ENCODE data around the gene AIG1. TPM values are rescaled to one million over a fixed set of nuclear protein-coding genes. Genes with fewer than 3 reads are reported as not detected.

AIG1 gene
- total and polyA plus RNA-seq, 4 donors: 32.4 to 72.3 (median 49.3) TPM

DNA sequence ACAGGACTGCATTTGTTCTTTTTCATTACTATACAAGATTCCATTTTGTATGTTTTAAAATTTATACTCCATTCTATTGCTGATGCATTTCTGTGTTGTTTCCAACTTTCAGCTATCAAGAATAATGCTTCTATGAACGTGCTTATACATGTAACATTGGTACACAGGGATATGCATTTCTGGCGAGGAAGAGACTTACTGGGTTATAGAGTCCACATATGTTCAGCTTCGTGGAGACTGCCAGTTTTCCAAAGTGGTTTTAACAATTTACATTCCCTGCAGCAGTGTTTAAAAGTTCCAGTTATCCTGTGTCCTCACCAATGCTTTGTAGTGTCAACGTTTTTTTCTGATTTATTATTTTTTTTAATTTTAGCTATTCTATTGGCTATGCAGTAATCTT is 48.5 kb downstream of the AIG1 start:
- no peak overlapping the region for H3K4me3 ChIP-seq (ENCODE audit: low read length in 2 of 2)
- intact Hi-C loops (cut with DNase I): no loop called here
- H3K36me3 ChIP-seq (ENCODE audit: control insufficient read depth in 1 of 2, insufficient read depth in 2 of 2, low read length in 1 of 2): no peaks in the 10 kb centered on the region
- no peak overlapping the region for H3K27ac ChIP-seq (ENCODE audit: low read depth in 1 of 2, low read length in 2 of 2)
- peaks cover under 1 to 2% of the 10 kb centered on the region in 2 donors for H3K4me1 ChIP-seq (ENCODE audit: control insufficient read depth in 1 of 2, insufficient read depth in 2 of 2, low read length in 2 of 2)
- H3K27me3 ChIP-seq (ENCODE audit: control insufficient read depth in 1 of 2, insufficient read depth in 2 of 2, low read length in 1 of 2): no peaks in the 10 kb centered on the region
- DNase-seq (no peak), ATAC-seq (ENCODE audit: low FRiP score) (no peak)
- H3K9me3 ChIP-seq (ENCODE audit: control insufficient read depth, low read length): no peaks in the 10 kb centered on the region
- WGBS, 2 donors: 86 to 88% methylated on average over 4 of the region's 4 CpGs

- ATAC-seq (ENCODE audit: low FRiP score) (no peak), DNase-seq (no peak)
- H3K27me3 ChIP-seq (ENCODE audit: control insufficient read depth in 1 of 2, insufficient read depth in 2 of 2, low read length in 1 of 2): no peaks in the 10 kb centered on the region
- H3K4me1 ChIP-seq (ENCODE audit: control insufficient read depth in 1 of 2, insufficient read depth in 2 of 2, low read length in 2 of 2): peaks cover 0 to 2% of the 10 kb centered on the region in 2 donors
- no peak overlapping the region for H3K4me3 ChIP-seq (ENCODE audit: low read length in 2 of 2)
- H3K9me3 ChIP-seq (ENCODE audit: control insufficient read depth, low read length): no peaks in the 10 kb centered on the region
- H3K27ac ChIP-seq (ENCODE audit: low read depth in 1 of 2, low read length in 2 of 2): no peak overlapping the region
- intact Hi-C loops (cut with DNase I): no loop called here
- 96 to 97% methylated on average over 4 of the region's 4 CpGs for WGBS, 2 donors
- H3K36me3 ChIP-seq (ENCODE audit: control insufficient read depth in 1 of 2, insufficient read depth in 2 of 2, low read length in 1 of 2): no peaks in the 10 kb centered on the region
Observed at GRCh38 chr6:143110572-143110971, 49.9 kb downstream of the AIG1 start.

DNA sequence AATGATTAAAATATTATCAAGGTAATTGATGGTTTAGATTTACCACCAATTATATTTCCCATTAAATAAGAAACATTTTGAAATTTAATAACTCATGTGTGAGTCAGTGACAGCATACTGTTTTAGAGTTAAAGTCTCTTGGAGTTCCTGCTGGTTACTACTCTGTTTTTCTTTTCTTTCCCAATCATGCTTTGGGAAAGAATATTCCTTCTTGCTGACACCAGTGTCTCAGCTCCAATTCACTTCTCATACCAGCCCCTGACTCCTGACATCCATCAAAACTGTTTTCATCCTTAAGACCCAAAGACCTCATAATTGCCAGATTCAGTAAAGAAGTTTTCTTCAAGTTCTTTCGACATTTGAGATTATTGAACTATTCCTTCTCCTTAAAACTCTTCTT is 50.3 kb downstream of the AIG1 start:
- intact Hi-C loops (cut with DNase I): no loop called here

DNA sequence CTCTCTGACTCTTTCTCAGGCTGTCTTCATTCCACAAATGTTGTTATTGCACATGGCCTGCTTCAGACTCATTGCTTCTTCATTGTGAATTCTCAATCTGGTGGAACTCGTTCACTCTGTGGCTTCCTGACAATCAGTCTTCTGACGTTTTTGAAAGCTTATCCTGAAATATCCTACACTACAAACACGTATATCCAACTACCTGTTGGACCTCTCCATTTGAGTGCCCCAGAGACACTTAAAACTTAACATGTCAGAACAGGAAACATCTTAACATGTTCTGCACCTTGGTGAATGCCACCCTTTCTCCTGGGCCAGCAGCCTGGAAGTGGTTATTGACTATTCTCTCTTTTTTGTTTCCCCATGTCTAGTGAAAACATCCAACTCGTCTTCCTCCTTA is 50.8 kb downstream of the AIG1 start:
- no peak for ATAC-seq (ENCODE audit: low FRiP score)
- no peak overlapping the region for H3K27ac ChIP-seq (ENCODE audit: low read depth in 1 of 2, low read length in 2 of 2)
- intact Hi-C loops (cut with DNase I): no loop called here
- WGBS, 2 donors: 83 to 87% methylated on average over 4 of the region's 4 CpGs
- DNase-seq: no peak
- no peak overlapping the region for H3K4me3 ChIP-seq (ENCODE audit: low read length in 2 of 2)
- no peaks in the 10 kb centered on the region for H3K27me3 ChIP-seq (ENCODE audit: control insufficient read depth in 1 of 2, insufficient read depth in 2 of 2, low read length in 1 of 2)
- no peaks in the 10 kb centered on the region for H3K36me3 ChIP-seq (ENCODE audit: control insufficient read depth in 1 of 2, insufficient read depth in 2 of 2, low read length in 1 of 2)
- no peaks in the 10 kb centered on the region for H3K4me1 ChIP-seq (ENCODE audit: control insufficient read depth in 1 of 2, insufficient read depth in 2 of 2, low read length in 2 of 2)
- H3K9me3 ChIP-seq (ENCODE audit: control insufficient read depth, low read length): no peaks in the 10 kb centered on the region

More for the DNA sequence above, 50.3 kb downstream of the AIG1 start:
- DNase-seq: no peak
- no peaks in the 10 kb centered on the region for H3K36me3 ChIP-seq (ENCODE audit: control insufficient read depth in 1 of 2, insufficient read depth in 2 of 2, low read length in 1 of 2)
- no peaks in the 10 kb centered on the region for H3K4me1 ChIP-seq (ENCODE audit: control insufficient read depth in 1 of 2, insufficient read depth in 2 of 2, low read length in 2 of 2)
- no peak for ATAC-seq (ENCODE audit: low FRiP score)
- 95 to 100% methylated on average over 1 of the region's 1 CpG for WGBS, 2 donors
- H3K27me3 ChIP-seq (ENCODE audit: control insufficient read depth in 1 of 2, insufficient read depth in 2 of 2, low read length in 1 of 2): no peaks in the 10 kb centered on the region
- no peak overlapping the region for H3K4me3 ChIP-seq (ENCODE audit: low read length in 2 of 2)
- H3K9me3 ChIP-seq (ENCODE audit: control insufficient read depth, low read length): no peaks in the 10 kb centered on the region
- no peak overlapping the region for H3K27ac ChIP-seq (ENCODE audit: low read depth in 1 of 2, low read length in 2 of 2)

- no peak overlapping the region for H3K4me3 ChIP-seq (ENCODE audit: low read length in 2 of 2)
- ATAC-seq (ENCODE audit: low FRiP score): no peak
- H3K9me3 ChIP-seq (ENCODE audit: control insufficient read depth, low read length): no peaks in the 10 kb centered on the region
- H3K27ac ChIP-seq (ENCODE audit: low read depth in 1 of 2, low read length in 2 of 2): no peak overlapping the region
- intact Hi-C loops (cut with DNase I): no loop called here
- WGBS, 2 donors: 92% methylated on average over 4 of the region's 4 CpGs
- no peaks in the 10 kb centered on the region for H3K27me3 ChIP-seq (ENCODE audit: control insufficient read depth in 1 of 2, insufficient read depth in 2 of 2, low read length in 1 of 2)
- no peak for DNase-seq
- no peaks in the 10 kb centered on the region for H3K36me3 ChIP-seq (ENCODE audit: control insufficient read depth in 1 of 2, insufficient read depth in 2 of 2, low read length in 1 of 2)
- no peaks in the 10 kb centered on the region for H3K4me1 ChIP-seq (ENCODE audit: control insufficient read depth in 1 of 2, insufficient read depth in 2 of 2, low read length in 2 of 2)
Observed at GRCh38 chr6:143112084-143112768, 51.5 kb downstream of the AIG1 start.

- no peaks in the 10 kb centered on the region for H3K4me1 ChIP-seq (ENCODE audit: control insufficient read depth in 1 of 2, insufficient read depth in 2 of 2, low read length in 2 of 2)
- 92 to 94% methylated on average over 5 of the region's 5 CpGs for WGBS, 2 donors
- no peak overlapping the region for H3K4me3 ChIP-seq (ENCODE audit: low read length in 2 of 2)
- H3K36me3 ChIP-seq (ENCODE audit: control insufficient read depth in 1 of 2, insufficient read depth in 2 of 2, low read length in 1 of 2): no peaks in the 10 kb centered on the region
- no peak for ATAC-seq (ENCODE audit: low FRiP score)
- H3K9me3 ChIP-seq (ENCODE audit: control insufficient read depth, low read length): no peaks in the 10 kb centered on the region
- H3K27ac ChIP-seq (ENCODE audit: low read depth in 1 of 2, low read length in 2 of 2): no peak overlapping the region
- DNase-seq: no peak
- intact Hi-C loops (cut with DNase I): no loop called here
- H3K27me3 ChIP-seq (ENCODE audit: control insufficient read depth in 1 of 2, insufficient read depth in 2 of 2, low read length in 1 of 2): no peaks in the 10 kb centered on the region
Observed at GRCh38 chr6:143112837-143113236, 52.1 kb downstream of the AIG1 start.

GRCh38 chr6:143115728-143116127 is 55.0 kb downstream of the AIG1 start:
- DNase-seq: no peak
- H3K27me3 ChIP-seq (ENCODE audit: control insufficient read depth in 1 of 2, insufficient read depth in 2 of 2, low read length in 1 of 2): no peaks in the 10 kb centered on the region
- ATAC-seq (ENCODE audit: low FRiP score): no peak
- 82 to 83% methylated on average over 3 of the region's 3 CpGs for WGBS, 2 donors
- H3K9me3 ChIP-seq (ENCODE audit: control insufficient read depth, low read length): no peaks in the 10 kb centered on the region
- no peak overlapping the region for H3K27ac ChIP-seq (ENCODE audit: low read depth in 1 of 2, low read length in 2 of 2)
- intact Hi-C loops (cut with DNase I): no loop called here
- no peaks in the 10 kb centered on the region for H3K36me3 ChIP-seq (ENCODE audit: control insufficient read depth in 1 of 2, insufficient read depth in 2 of 2, low read length in 1 of 2)
- H3K4me1 ChIP-seq (ENCODE audit: control insufficient read depth in 1 of 2, insufficient read depth in 2 of 2, low read length in 2 of 2): no peaks in the 10 kb centered on the region
- H3K4me3 ChIP-seq (ENCODE audit: low read length in 2 of 2): no peak overlapping the region

GRCh38 chr6:143117108-143117507 is 56.4 kb downstream of the AIG1 start:
- H3K4me1 ChIP-seq (ENCODE audit: control insufficient read depth in 1 of 2, insufficient read depth in 2 of 2, low read length in 2 of 2): no peaks in the 10 kb centered on the region
- DNase-seq (no peak), ATAC-seq (ENCODE audit: low FRiP score) (no peak)
- no peaks in the 10 kb centered on the region for H3K36me3 ChIP-seq (ENCODE audit: control insufficient read depth in 1 of 2, insufficient read depth in 2 of 2, low read length in 1 of 2)
- no peaks in the 10 kb centered on the region for H3K9me3 ChIP-seq (ENCODE audit: control insufficient read depth, low read length)
- H3K27ac ChIP-seq (ENCODE audit: low read depth in 1 of 2, low read length in 2 of 2): no peak overlapping the region
- intact Hi-C loops (cut with DNase I): no loop called here
- H3K4me3 ChIP-seq (ENCODE audit: low read length in 2 of 2): no peak overlapping the region
- WGBS, 2 donors: 95 to 98% methylated on average over 1 of the region's 1 CpG
- H3K27me3 ChIP-seq (ENCODE audit: control insufficient read depth in 1 of 2, insufficient read depth in 2 of 2, low read length in 1 of 2): no peaks in the 10 kb centered on the region

GRCh38 chr6:143119260-143119659 is 58.6 kb downstream of the AIG1 start:
- ATAC-seq (ENCODE audit: low FRiP score): no peak
- H3K27ac ChIP-seq (ENCODE audit: low read depth in 1 of 2, low read length in 2 of 2): no peak overlapping the region
- peaks cover 0 to 3% of the 10 kb centered on the region in 2 donors for H3K4me1 ChIP-seq (ENCODE audit: control insufficient read depth in 1 of 2, insufficient read depth in 2 of 2, low read length in 2 of 2)
- intact Hi-C loops (cut with DNase I): no loop called here
- WGBS, 2 donors: 94 to 97% methylated on average over 2 of the region's 2 CpGs
- H3K9me3 ChIP-seq (ENCODE audit: control insufficient read depth, low read length): no peaks in the 10 kb centered on the region
- no peak overlapping the region for H3K4me3 ChIP-seq (ENCODE audit: low read length in 2 of 2)
- DNase-seq: no peak
- H3K27me3 ChIP-seq (ENCODE audit: control insufficient read depth in 1 of 2, insufficient read depth in 2 of 2, low read length in 1 of 2): no peaks in the 10 kb centered on the region
- no peaks in the 10 kb centered on the region for H3K36me3 ChIP-seq (ENCODE audit: control insufficient read depth in 1 of 2, insufficient read depth in 2 of 2, low read length in 1 of 2)
